Fibroblast of skin of back (primary cell): ENCODE measurements around the gene HLCS.

Experiments used
- DNase-seq: peaks from one replicate; pipeline ENCODE4 v3.0.0-alpha.2; 2013

The HLCS gene

DNA sequence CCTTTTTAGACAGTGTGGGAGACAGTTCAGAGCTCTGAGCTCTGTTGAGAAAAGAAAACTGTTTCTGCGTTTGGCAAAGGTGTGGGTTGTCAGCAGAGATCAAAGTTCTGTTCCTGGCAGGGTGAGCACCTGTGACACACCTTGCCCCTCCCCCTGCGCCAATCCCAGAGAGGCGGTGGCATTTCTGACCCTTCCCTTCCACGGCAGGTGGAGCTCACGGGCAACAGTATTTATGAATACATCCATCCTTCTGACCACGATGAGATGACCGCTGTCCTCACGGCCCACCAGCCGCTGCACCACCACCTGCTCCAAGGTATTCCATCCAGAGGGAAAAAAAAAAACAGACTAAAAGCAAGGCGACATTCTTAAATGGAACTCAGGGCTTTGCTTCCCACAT, 246.9 kb downstream of the HLCS start:
- no peak for DNase-seq

DNA sequence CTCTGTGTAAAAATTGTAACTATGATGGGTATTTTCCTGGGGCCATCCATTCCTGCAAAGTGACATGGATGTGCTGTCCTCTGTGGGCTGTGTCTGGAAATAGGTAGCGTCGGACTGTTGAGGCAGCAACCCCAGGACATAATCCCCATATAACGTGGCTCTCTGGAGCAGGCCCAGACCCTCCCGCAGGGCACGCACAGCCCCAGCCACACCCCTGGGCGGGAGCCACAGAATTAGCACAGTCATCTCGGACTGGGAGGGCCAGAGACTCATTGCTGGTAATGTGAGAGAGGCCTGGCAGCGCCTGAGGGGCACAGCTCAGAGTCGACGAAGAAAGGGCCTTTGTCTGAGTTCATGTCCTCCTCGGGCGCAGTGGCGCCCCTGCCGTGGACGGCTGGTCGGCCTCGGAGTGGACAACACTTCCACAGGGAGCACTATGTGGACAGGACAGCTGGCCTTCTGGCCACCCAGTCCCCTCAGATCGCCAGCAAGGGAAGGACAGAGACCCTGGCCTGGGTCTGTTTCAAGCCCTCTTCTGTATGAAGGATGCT, 247.4 kb downstream of the HLCS start:
- DNase-seq: no peak

DNA sequence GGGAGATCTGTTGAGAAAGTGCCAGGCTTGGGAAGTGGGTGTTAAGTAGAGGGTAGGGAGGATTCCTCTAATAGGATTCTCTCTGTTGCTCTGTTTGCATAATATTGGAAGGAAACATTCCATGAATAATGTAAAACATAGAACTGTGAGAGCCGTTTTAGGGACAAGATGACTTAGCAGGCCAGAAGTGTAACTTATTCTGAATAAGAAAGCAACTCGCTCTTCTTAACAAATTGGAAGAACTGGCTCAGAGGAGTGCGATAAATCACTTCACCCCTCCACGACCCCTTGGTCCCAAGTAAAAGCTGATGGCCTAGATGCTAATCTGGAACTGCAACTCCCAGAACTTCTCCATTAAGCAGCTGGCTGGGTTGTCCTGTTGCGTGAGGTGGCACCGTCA, 248.5 kb downstream of the HLCS start:
- DNase-seq: no peak

DNA sequence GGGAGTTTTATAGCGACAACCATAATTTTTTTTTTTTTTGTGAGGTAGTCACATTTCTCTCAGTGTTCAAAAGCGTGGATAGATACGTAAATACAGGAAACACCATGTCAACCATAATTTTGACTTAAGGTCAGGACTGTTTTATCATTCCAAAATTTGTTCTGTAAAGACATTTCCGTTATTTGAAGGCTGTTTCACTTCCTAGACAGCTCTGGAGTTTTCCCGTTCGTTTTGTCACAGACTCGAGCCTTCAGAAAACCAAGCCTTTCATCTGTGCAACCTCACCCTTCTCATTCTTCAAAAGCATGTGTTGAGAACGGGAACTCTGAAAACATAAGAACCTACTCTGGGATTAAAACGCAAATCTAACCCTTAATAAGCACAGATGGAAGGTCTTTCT, 249.6 kb downstream of the HLCS start:
- no peak for DNase-seq

DNA sequence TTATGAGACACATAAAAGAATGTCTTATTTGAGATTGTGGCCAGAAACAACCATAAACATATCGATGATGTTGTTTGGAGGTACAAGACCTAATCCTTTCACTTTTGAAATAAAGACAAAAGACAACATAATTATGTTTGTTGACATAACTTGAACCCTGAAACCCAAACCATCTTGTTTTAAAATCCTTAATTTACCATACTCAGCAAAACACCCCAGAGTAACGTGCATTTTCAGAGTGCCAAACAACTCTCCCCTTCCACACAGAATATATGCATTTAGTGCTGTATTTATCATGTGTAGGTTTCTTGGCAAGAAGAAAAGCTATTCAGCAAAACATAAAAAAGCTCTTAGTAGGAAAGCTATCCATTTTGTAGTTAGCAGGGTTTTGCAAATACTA, 250.1 kb downstream of the HLCS start:
- no peak for DNase-seq

DNA sequence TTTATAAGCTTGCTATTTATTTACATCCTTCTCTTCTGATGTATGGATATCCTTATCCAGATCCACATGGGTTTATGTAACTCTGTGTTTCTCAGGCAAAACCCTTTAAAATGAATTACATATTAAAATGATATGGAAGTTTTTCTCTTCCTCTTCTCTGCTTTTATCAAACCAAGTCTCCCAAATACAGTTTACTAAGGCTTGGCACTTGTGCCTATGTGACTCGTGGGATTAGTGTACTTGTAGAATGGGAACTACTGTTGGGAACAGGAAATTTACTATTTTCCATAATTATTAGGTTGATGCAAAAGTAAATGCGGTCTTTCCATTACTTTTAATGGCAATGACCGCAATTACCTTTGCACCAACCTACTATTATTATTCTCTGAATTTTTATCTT, 252.7 kb downstream of the HLCS start:
- no peak for DNase-seq

DNA sequence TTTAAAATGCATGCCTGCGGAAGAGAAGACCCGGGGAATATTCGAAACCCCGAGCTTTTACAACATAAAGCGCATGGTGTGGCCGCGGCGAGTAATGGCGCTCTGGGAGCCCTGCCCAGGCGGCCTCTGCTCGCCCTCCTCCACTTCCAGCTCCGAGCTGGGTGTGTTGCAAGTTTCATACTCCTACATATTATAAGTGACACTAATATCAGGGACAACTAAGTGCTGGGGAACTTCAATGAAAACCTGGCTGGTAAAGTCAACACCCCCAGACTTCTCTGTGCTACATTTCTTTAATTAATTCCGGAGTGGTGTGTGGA, 255.8 kb downstream of the HLCS start:
- DNase-seq: no peak

DNA sequence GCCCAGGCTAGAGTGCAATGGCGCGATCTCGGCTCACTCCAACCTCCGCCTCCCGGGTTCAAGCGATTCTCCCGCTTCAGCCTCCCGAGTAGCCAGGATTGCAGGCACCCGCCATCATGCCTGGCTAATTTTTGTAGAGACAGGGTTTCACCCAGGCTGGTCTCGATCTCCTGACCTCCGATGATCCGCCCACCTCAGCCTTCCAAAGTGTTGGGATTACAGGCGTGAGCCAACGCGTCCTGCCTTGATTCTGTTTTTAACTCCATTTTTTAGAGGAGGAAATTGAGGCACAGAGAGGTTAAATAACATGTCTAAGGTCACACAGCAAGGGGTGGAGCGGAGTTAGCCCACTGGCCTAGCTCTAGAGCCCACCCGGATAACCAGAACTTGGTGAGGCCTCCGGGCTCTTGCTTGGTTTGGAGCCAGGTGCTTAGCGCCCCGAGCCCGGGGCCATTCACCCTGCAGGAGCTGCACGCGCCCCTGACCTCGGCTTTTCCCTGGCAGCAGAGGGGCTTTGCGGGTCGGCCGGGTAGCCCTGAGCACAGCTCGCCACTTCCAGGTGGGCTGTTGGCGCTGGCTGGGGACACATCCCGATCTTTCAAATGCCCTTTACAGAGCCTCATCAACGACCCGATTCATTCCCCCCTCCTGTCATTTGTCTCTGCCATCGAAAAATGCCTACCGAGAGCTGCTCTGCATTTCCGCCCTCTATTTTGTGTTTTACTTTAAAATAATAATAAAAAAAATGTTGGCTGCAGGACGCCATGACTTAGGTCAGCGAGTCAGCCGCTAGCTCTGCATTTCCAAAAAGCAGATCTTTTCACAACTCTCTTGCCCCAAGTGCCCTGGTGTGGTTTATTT, 256.4 kb downstream of the HLCS start:
- no peak for DNase-seq

DNA sequence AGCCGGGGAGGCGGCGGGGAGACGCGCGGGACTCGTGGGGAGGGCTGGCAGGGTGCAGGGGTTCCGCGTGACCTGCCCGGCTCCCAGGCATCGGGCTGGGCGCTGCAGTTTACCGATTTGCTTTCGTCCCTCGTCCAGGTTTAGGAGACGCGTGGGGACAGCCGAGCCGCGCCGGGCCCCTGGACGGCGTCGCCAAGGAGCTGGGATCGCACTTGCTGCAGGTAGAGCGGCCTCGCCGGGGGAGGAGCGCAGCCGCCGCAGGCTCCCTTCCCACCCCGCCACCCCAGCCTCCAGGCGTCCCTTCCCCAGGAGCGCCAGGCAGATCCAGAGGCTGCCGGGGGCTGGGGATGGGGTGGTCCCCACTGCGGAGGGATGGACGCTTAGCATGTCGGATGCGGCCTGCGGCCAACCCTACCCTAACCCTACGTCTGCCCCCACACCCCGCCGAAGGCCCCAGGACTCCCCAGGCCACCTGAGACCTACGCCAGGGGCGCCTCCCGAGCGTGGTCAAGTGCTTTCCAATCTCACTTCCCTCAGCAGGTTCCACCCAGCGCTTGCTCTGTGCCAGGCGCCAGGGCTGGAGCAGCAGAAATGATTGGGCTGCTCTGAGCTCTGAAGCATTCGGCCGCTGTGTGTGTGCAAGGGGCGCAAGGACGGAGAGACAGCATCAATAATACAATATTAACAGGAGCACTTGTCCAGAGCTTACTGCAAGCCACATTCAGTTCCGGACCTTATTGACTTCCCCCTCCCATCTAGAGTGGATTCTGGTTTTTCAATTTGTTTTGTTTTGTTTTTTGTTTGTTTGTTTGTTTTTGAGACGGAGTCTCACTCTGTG, 257.2 kb downstream of the HLCS start:
- no peak for DNase-seq

DNA sequence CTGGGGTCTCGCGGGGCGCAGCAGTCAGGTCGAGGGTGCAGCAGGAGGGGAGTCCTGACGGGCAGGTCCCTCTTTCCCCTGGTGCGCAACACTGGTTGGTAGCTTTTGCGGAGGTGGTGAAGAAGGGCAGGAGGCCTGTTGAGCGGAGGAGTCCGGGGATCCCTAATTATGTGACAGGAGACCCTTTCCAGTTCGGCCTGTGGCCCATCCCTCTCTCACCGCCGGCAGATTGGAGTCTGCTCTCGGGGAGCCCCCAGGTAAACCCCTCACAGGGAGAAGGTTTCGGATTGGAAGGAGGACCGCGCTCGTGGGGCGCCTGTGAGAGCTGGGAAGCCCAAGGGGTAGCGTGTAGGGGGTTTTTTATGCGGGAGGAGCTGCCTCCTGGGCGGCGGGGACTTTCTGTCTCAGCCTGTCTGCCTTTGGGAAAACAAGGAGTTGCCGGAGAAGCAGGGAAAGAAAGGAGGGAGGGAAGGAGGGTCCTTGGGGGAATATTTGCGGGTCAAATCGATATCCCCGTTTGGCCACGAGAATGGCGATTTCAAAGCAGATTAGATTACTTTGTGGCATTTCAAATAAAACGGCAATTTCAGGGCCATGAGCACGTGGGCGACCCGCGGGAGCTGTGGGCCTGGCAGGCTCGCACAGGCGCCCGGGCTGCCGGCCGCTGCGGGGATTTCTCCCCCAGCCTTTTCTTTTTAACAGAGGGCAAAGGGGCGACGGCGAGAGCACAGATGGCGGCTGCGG, 258.0 kb downstream of the HLCS start:
- no peak for DNase-seq

DNA sequence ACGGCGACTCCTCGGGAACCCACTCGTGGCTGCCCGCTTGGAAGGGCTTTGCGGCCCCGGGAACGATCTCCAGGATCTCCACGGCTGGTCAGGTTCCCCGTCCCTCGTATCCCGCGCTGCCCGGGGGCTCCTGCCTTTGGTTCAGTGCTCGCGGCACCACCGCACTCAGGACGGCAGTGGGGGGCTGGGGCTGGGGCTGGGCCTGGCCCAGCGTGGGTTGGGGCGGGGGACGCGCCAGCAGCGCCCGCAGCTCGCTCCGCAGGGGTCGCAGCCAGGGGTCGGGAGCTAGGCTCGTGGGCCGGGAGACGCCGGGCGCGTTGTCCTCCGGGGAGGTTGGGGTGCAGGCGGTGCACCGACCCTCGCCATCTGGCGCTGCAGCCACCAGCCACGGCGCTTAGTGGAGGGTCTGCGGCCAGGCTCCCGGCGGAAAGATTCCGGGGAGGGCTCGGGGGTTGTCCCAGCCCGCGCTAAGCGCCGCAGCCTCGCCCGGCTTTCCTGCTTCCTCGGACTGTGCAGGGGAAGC, 258.6 kb downstream of the HLCS start:
- DNase-seq: no peak

DNA sequence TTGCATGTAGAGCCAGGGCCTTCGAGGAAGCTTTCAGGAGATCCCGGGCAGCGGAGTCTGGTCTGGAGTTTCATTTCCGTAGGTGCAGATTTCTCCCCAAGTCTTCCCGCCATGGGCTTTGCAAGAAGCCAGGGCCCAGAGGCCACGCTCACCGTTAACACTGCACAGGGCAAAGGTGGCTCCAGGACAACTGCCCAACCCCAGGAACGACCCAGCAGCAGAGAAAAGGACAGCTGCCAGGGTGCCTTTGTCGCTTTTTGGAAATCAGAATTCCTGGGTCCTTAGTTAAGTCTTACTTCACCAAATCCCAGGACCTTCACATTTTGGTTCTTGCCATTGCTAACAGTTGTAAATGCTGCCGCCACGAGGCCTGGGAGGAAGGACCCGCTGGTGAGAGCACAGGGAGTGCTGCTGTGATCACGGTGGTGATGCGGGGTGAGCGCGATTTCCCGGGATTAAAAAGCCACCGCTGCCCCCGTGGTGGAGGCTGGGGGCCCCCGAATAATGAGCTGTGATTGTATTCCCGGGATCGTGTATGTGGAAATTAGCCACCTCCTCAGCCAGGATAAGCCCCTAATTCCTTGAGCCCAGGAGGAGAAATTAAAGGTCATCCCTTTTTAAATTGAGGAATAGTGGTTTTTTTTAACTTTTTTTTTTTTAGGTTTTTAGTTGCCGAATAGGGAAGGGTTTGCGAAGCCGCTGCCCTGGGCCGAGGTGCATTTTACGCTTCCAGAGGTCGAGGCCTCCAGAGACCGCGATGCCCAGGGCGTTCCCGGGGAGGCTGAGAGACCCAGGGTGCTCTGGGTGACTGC, 259.3 kb downstream of the HLCS start:
- DNase-seq: peak; percentile 31

DNA sequence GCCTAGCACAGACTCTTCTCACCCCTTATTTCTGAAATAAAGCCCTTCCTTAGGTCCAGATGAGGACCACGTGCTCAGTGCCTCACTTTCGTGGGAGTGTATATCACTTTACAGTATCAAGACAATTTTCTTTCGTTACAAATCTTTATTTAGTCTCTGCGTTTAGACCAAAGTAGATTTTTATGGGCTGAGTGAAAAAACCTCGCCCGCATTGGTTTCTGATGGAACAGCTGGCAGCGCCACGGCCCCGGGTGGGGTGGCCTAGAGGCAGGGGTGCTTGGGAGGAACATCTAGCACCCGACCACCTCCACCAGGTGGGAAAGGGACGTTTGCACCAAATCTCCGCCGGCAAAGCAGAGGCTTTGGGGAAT, 260.0 kb downstream of the HLCS start:
- DNase-seq: no peak

DNA sequence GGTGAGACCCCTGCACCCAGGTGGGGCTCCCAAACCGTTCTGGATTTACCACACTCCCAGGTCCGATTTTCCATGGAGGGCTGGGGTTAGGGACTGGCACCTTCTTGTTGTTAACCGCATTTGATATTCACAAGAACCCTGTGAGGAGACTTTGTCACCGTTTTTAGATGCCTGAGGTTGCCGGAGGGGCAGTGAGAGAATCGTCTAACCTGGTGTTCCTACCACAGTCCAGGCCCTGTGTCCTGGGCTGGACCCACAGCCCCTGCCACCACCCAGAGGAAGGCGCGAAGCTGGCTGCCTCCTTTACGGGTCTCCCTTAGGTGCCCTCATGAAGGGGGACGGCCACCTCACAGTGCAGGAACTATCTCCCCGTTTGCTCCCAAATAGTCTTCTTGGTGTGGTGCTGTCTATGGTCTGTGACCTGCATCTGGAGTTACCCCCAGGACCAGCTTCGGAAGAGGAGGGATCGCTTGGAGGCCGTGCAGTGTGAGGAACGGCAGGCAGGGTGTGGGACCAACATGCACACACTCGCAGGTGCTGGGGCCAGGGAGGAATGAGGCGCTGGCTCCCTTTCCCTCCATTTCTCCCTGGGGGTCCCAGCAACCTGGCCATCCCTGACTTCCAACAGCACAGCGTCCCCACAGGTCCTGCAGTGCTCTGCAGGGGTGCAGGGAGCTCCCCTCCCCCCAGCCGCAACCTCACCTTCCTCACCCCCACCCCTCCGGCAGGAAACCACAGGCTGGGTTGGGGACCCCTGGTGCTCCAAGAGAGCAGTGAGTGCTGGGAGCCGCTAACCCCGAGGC, 260.6 kb downstream of the HLCS start:
- DNase-seq: no peak

DNA sequence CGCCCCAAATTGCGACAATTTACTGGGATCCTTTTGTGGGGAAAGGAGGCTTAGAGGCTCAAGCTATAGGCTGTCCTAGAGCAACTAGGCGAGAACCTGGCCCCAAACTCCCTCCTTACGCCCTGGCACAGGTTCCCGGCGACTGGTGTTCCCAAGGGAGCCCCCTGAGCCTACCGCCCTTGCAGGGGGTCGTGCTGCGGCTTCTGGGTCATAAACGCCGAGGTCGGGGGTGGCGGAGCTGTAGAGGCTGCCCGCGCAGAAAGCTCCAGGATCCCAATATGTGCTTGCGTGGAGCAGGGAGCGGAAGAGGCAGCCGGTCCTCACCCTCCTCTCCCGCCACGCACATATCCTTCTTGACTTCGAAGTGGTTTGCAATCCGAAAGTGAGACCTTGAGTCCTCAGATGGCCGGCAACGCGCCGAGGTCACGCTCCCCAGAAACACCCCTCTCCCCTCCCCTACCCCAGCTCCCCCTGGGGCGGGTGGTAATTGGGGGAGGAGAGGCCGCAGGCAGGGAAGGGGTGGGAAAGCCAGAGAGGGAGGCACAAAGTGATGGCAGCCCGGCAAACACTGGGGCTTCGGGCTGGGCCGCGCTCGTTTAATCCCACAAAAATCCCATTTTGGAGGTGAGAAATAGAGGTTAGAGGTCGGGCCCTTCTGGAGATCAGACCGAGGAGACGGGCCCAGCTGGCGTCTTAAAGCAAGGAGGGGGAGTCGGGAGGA, 261.4 kb downstream of the HLCS start:
- no peak for DNase-seq

DNA sequence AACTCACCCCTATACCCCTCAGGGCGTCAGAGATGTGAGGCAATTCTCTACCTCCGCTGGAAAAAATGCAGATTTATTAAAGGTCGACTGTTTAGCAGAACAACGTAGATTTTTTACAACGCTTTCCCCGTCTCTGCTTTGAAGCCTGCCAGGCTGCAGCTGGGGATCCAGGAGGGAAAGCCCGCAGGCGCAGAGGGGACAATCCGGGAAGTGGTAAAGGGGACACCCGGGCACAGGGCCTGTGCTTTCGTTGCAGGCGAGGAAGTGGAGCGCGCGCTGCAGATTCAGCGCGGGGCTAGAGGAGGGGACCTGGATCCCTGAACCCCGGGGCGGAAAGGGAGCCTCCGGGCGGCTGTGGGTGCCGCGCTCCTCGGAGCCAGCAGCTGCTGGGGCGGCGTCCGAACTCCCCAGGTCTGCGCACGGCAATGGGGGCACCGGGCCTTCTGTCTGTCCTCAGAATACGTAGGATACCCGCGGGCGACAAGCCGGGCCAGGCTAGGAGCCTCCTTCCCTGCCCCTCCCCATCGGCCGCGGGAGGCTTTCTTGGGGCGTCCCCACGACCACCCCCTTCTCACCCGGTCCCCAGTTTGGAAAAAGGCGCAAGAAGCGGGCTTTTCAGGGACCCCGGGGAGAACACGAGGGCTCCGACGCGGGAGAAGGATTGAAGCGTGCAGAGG, 262.1 kb downstream of the HLCS start:
- DNase-seq: no peak

DNA sequence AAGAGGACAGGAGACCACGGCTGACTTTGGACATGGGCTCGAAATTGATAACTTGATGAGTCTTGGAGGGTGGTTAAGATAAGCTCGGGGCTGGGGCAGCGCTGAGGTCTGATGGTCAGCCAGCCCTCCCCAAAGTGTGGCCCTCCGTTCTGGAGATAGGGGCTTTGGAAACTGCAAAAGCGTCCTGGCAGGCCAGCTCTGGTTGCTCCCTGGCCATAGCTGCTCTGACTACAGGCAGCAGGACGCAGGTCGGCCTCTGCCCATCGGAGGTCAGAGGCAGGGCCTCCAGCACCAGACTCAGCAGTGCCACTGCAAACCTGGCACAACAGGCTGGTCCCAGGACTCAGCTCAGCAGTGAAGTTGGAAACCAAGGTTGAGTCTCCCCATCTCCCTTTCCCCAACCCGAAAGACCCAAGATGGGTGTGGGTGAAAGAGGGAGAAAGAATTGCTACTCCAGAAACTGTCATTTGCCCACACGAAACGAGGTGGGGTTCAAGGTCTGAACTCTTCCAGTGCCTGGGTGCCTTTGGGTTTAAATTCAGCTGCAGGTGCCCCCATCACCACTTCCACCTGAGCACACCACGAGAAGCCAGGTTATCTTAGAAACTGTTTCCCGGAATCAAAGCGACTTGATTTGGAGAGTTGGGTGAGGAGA, 262.7 kb downstream of the HLCS start:
- DNase-seq: no peak

DNA sequence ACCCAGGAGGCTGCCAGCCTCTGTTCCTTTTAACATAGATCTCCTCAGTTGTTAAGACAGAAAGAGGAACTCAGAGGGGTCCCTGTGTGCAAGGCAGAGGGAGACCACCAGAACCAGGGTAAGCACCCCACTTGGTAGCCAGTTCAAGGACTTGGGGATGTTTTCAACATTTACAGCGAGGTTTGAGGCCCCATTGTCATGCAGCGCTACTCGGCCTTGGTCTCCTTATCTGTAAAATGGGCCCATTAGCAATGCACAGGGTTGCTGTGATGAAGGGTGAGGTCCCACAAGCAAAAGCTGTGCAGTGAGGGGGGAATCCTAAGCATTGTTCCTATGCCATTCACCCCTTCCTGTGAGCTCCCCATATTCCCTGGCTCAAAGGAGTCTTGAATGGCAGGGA, 263.3 kb downstream of the HLCS start:
- DNase-seq: no peak

DNA sequence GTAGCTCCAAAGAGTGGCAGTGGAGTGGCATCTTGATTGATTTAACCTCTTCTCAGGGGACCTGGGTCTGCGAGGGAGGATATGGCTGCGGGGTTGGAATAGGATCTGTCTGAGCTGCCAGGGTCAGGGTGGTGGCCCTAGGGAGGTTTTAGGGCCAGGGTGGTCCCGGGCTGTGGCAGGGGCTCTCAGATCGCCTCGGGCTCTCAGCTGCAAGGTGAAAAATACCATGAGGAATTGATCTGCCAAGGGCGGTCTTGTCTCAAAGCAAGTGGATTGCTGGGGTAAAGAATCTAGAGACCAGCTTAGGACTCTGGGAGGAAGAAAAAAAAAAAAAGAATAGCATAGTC, 263.9 kb downstream of the HLCS start:
- no peak for DNase-seq
